ENCODE measurements around the gene CALHM1. TPM values are rescaled to one million over a fixed set of nuclear protein-coding genes. Genes with fewer than 3 reads are reported as not detected.

Gene CALHM1
- total RNA-seq, 2 donors from 2014 or later = not detected

- ATAC-seq = peak; percentile 50
- TF ChIP-seq POLR2A (IDR thresholded peaks at IDR 0.05) (peak in 1 of 3 donors; percentile 4), CTCF (IDR thresholded peaks at IDR 0.05) (no peak)
- WGBS, 2 donors = 57 to 62% methylated on average over 14 of the region's 14 CpGs
- H3K27ac ChIP-seq = peak overlapping the region in 1 of 4 donors; percentile 35
- intact Hi-C loops (cut with DNase I) = no loop called here
- H3K9me3 ChIP-seq = no peaks in the 10 kb centered on the region
- H3K36me3 ChIP-seq (replicated peaks in 1 of 2; ENCODE audit: insufficient read depth in 1 of 2, low read depth in 2 of 2) = no peaks in the 10 kb centered on the region
- no peak overlapping the region for H3K4me3 ChIP-seq
- H3K27me3 ChIP-seq = no peaks in the 10 kb centered on the region
- DNase-seq = peak in 2 of 4 donors; percentile 34 to 61
- H3K4me1 ChIP-seq = no peaks in the 10 kb centered on the region
These were observed 12.3 kb upstream of the CALHM1 start for GRCh38 chr10:103470761-103471653.

GRCh38 chr10:103469201-103469600 is 10.5 kb upstream of the CALHM1 start:
- H3K4me1 ChIP-seq = no peaks in the 10 kb centered on the region
- no peak for TF ChIP-seq POLR2A (IDR thresholded peaks at IDR 0.05)
- TF ChIP-seq CTCF (IDR thresholded peaks at IDR 0.05) = no peak
- WGBS, 2 donors = 63 to 69% methylated on average over 5 of the region's 5 CpGs
- intact Hi-C loops (cut with DNase I) = no loop called here
- DNase-seq (no peak), ATAC-seq (no peak)
- H3K27ac ChIP-seq = no peak overlapping the region
- no peaks in the 10 kb centered on the region for H3K27me3 ChIP-seq
- H3K9me3 ChIP-seq = no peaks in the 10 kb centered on the region
- no peak overlapping the region for H3K4me3 ChIP-seq
- no peaks in the 10 kb centered on the region for H3K36me3 ChIP-seq (replicated peaks in 1 of 2; ENCODE audit: insufficient read depth in 1 of 2, low read depth in 2 of 2)

- Histone ChIP-seq H3K4me1 (no peaks in the 10 kb centered on the region), H3K27me3 (no peaks in the 10 kb centered on the region), H3K36me3 (replicated peaks in 1 of 2; ENCODE audit: insufficient read depth in 1 of 2, low read depth in 2 of 2) (no peaks in the 10 kb centered on the region), H3K9me3 (no peaks in the 10 kb centered on the region), H3K27ac (no peak overlapping the region), H3K4me3 (no peak overlapping the region)
- no peak for ATAC-seq
- 91% methylated on average over 7 of the region's 7 CpGs for WGBS, 2 donors
- no peak for DNase-seq
- TF ChIP-seq CTCF (IDR thresholded peaks at IDR 0.05) = no peak
- TF ChIP-seq POLR2A (IDR thresholded peaks at IDR 0.05) = no peak
- intact Hi-C loops (cut with DNase I) = no loop called here
These were observed 8.7 kb upstream of the CALHM1 start for GRCh38 chr10:103467406-103467805.

- ATAC-seq = no peak
- H3K4me1 ChIP-seq = no peaks in the 10 kb centered on the region
- no peak overlapping the region for H3K27ac ChIP-seq
- 78 to 79% methylated on average over 3 of the region's 3 CpGs for WGBS, 2 donors
- no peak for DNase-seq
- no peak for TF ChIP-seq CTCF (IDR thresholded peaks at IDR 0.05)
- TF ChIP-seq POLR2A (IDR thresholded peaks at IDR 0.05) = no peak
- H3K9me3 ChIP-seq = no peaks in the 10 kb centered on the region
- no peaks in the 10 kb centered on the region for H3K27me3 ChIP-seq
- no peak overlapping the region for H3K4me3 ChIP-seq
- no peaks in the 10 kb centered on the region for H3K36me3 ChIP-seq (replicated peaks in 1 of 2; ENCODE audit: insufficient read depth in 1 of 2, low read depth in 2 of 2)
- intact Hi-C loops (cut with DNase I) = no loop called here
These were observed 8.0 kb upstream of the CALHM1 start for GRCh38 chr10:103466734-103467133.

Data from body of pancreas (tissue), 4 donors.